ENCODE measurements around the gene MRTFA.
A peak's percentile ranks its signal among the peaks of the same experiment; 100 is the strongest.
"Not testable (repeated sequence)": the region's sequence is repeated elsewhere in the genome, so short reads cannot be mapped to it uniquely, and the experiment has no call there.

MRTFA gene

DNA sequence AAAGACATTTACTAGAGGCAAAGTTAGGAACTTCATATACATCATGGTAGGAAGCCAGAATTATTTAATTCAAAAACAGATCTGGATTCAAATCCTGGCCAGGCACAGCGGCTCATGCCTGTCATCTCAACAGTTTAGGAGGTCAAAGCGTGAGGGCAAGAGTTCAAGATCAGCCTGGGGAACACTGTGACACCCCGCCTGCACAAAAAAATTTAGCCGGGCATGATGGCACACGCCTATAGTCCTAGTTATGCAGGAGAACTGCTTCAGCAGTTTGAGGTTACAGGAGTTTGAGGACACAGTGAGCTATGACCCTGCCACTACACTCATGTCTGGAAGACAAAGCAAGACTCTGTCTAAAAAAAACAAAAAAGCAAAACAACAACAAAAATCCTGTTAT, 8.9 kb downstream of the MRTFA start:
- no peak for DNase-seq
- TF ChIP-seq POLR2A (IDR thresholded peaks at IDR 0.05; ENCODE audit: low read length): no peak
- TF ChIP-seq GATA1 (IDR thresholded peaks at IDR 0.05; ENCODE audit: low read depth, low read length): no peak

DNA sequence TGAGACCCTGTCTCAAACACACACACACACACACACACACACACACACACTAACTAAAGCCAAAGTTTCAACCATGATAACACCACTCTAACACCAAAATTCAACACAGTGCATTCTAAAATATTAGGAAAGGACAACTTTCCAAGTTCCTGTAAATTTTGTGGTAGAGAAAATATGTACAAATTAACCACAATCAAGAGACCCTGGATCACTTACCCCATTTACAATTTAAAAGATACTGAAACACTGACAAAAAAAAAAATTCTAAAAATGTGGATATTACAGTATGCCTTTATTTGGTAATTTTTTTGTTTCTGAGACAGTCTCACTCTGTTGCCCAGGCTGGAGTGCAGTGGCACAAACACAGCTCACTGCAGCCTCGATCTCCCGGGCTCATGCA, 9.7 kb downstream of the MRTFA start:
- TF ChIP-seq GATA1 (IDR thresholded peaks at IDR 0.05; ENCODE audit: low read depth, low read length) (no peak), POLR2A (IDR thresholded peaks at IDR 0.05; ENCODE audit: low read length) (no peak)
- DNase-seq: no peak

DNA sequence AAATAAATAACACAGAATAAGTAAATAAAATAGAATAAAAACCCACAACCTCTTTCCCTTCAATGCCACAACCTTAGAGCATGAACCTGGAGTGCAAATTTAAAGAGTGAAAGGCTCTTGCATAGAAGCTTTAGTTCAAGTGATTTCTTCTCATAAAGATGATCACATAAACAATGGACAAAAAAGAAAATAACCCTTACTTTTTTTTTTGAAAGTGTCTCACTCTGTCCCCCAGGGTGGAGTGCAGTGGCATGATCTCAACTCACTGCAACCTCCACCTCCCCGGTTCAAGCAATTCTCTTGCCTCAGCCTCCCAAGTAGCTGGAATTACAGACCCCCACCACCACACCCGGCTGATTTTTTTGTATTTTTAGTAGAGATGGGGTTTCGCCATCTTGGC, 10.7 kb downstream of the MRTFA start:
- DNase-seq: not testable (repeated sequence)

DNA sequence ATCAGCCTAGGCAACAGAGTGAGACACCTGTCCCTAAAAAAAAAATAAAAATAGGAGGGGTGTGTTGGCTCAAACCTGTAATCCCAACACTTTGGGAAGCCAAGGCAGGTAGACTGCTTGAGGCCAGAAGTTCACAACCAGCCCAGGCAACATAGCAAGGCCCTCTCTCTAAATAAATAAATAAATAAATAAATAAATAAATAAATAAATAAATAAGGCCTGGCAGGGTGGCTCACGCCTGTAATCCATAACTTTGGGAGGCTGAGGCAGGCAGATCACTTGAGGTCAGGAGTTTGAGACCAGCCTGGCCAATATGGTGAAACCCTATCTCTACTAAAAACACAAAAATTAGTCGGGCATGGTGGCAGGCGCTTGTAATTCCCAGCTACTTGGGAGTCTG, 11.2 kb downstream of the MRTFA start:
- DNase-seq: not testable (repeated sequence)

DNA sequence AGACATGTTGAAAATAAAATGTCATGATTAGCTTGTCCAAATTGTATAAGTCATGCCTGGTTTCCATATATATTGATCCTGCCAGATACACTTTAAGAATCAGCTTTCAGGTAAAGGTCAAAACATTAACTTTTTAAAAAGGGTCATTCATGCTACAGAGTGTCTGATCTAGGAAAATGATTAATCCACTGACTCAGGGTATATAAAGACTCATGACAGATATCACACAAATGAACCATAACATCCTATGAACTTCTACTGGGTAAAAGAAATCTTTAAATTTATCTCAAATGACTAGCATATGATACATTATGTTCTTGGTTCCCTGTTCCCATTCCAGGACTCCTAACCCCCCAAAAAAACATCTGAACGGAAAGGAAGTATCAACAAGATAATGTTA, 11.7 kb downstream of the MRTFA start:
- TF ChIP-seq POLR2A (IDR thresholded peaks at IDR 0.05; ENCODE audit: low read length): no peak

DNA sequence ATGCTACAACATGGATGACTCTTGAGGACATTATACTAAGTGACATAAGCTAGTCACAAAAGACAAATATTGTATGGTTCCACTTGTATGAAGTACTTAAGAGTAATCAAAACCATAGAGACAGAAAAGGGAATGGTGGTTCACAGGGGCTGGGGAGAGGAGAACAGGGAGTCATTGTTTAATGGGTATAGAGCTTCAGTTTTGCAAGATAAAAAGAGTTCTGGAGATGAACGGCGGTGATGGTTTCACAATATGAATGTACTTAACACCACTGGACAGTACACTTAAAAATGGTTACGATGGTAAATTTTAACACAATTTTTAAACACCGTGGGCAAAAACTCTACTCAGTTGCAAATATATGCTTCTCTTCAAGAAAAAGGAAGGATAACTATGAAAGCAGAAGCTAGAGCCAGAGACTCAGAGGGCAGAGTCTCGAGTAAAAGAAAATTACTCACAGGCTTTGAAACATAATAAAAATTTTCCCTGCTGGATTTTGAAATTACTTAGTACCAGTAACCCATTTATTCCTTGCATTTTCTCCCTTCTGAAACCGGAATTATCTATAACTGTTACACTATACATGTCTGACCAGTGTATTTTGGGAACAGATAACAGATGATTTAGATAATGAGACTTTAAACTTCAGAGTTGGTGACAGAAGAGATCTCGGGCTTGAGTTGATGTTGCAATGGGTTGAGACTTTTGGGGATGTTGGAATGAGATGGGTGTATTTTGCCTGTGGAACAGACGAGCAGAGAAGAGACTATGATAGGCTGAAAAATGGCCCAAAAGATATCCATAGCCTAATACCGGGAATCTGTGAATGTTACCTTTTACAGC, 15.0 kb downstream of the MRTFA start:
- peak in 1 of 2 experiments; percentile 49 for DNase-seq
- TF ChIP-seq POLR2A (IDR thresholded peaks at IDR 0.05; ENCODE audit: low read length) (no peak), GATA1 (IDR thresholded peaks at IDR 0.05; ENCODE audit: low read depth, low read length) (no peak)

More for the DNA sequence above, 11.7 kb downstream of the MRTFA start:
- DNase-seq: no peak

DNA sequence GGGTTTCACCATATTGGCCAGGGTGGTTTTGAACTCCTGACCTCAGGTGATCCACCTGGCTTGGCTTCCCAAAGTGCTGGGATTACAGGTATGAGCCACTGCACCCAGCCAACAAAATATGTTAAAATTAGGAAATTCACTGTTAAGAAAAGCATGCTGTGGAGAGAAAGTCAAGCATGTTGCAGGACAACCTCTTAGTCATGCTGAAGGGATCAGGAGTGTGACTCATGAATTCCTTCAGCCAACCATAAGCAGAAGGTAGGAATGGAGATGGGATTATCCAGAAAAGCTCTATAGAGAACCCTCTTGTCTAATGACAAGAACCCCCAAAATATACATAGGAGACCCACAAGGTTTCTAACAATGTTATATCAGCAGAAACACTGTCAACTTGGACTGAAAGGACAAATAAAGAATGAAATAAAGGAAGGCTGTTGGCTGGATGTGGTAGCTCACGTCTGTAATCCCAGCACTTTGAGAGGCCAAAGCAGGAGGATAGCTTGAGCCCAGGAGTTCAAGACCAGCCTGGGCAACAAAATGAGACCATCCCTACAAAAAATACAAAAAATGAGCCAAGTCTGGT, 16.0 kb downstream of the MRTFA start:
- no peak for DNase-seq
- no peak for TF ChIP-seq GATA1 (IDR thresholded peaks at IDR 0.05; ENCODE audit: low read depth, low read length)
- no peak for TF ChIP-seq POLR2A (IDR thresholded peaks at IDR 0.05; ENCODE audit: low read length)

DNA sequence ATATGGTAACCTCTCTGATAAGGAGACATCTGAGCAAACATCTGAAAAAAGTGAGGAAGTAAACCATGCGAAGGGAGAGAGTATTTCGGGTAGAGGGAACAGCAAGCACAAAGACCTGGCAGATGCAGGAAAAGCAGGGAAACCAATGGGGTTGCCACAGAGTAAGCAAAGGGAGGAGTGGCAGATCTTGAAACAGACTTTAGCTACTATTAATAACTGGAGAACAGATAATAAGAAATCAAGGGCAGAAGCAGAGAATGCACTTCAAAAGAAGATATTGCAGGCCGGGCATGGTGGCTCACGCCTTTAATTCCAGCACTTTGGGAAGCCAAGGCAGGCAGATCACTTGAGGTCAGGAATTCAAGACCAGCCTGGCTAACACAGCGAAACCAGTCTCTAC, 18.1 kb downstream of the MRTFA start:
- DNase-seq: no peak

DNA sequence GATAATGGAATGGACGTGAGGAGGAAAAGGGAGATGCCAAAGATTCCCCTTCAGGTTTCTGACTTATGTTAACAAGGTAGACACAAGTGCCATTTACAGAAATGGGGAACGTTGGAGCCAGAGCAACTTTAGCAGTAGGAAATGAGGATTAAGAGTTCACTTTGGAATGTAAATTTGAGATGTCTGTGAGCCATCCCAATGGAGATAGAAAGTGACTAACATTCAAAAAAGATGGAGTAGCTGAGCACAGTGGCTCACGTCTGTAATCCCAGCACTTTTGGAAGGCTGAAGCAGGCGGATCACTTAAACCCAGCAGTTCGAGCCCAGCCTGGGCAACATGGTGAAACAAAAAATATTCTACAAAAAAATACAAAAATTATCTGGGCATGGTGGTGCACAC, 19.9 kb downstream of the MRTFA start:
- TF ChIP-seq POLR2A (IDR thresholded peaks at IDR 0.05; ENCODE audit: low read length): no peak
- no peak for TF ChIP-seq GATA1 (IDR thresholded peaks at IDR 0.05; ENCODE audit: low read depth, low read length)
- DNase-seq: no peak

More for the DNA sequence above, 18.1 kb downstream of the MRTFA start:
- TF ChIP-seq POLR2A (IDR thresholded peaks at IDR 0.05; ENCODE audit: low read length): no peak

DNA sequence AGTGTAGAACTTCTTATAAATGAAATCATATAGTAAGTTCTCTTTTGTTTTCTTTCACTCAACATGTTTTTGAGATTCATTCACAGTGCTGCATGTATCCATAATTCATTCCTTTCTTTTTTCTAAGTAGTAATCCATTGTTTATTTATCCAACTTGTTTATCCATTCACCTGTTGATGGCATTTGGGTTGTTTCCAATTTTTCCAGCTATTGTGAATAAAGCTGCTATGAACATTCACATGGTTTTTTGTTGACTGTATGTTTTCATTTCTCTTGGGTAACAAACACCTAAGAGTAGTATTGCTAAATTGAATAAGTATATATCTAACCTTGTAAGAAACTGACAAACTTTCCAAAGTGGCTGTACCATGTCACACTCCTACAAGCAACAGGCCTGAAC, 23.5 kb downstream of the MRTFA start:
- no peak for TF ChIP-seq GATA1 (IDR thresholded peaks at IDR 0.05; ENCODE audit: low read depth, low read length)
- TF ChIP-seq POLR2A (IDR thresholded peaks at IDR 0.05; ENCODE audit: low read length): no peak
- no peak for DNase-seq

DNA sequence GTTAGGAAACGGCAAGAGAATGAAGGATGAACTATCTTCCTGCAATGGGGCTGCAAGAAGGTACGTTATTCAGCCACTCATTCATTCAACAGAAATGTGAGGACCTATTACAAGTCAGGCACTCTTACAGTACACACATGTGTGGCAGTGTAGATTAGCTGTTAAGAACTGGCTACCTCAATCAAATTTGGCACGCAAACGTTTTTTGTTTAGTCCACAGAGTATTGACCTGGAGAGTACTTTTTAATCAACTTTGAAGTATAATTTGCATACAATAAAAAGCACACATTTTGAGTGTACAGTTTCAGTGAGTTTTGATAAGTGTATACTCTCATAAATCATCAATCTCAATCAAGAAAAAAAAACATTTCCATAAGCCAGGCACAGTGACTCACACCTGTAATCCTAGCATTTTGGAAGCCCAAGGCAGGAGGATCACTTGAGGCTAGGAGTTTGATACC, 24.2 kb downstream of the MRTFA start:
- TF ChIP-seq GATA1 (IDR thresholded peaks at IDR 0.05; ENCODE audit: low read depth, low read length) (no peak), POLR2A (IDR thresholded peaks at IDR 0.05; ENCODE audit: low read length) (no peak)
- peak in 1 of 2 experiments; percentile 48 for DNase-seq

DNA sequence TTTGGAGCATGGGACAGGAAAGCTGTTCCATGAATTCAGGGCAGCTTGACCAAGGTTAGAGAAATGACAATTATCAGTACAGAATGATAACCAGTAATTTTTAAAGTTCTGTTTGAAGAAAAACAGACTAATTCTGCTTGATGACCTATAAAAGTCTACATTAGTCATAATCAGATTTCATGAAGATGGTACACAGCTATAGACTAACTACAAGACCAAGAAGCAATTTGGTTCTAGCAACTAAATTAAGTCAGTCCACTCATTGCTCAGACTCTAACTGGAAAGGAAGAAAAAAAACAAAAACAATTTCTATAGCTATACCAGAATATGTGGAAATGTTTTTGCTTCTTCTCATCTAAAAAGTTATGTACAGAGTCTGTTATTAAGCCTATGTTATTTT, 24.9 kb downstream of the MRTFA start:
- TF ChIP-seq GATA1 (IDR thresholded peaks at IDR 0.05; ENCODE audit: low read depth, low read length): no peak
- TF ChIP-seq POLR2A (IDR thresholded peaks at IDR 0.05; ENCODE audit: low read length): no peak
- DNase-seq: no peak

DNA sequence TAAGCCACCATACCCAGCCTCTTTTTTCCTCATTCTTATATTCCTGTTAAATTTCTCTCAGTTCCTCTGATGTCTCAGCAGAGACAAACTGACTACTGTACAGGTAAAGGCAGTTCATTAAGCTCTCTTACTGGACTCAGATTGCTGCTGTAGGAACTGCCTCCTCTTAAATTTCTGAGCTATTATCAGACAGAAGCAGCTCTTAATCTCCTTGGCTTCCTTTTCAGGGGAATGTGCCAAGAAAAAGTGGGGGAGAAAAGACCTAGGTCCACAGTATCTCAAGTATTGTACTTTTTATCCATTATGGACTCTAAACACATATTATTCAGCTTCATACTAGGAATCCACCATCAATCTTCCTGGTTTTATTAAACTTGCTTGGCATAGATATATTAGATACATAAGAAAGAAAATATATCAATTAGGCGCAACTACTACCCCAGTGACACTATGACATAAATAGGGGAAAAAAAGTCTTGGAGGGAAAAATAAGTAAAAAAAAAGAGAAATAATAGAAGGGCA, 26.1 kb downstream of the MRTFA start:
- TF ChIP-seq GATA1 (IDR thresholded peaks at IDR 0.05; ENCODE audit: low read depth, low read length) (no peak), POLR2A (IDR thresholded peaks at IDR 0.05; ENCODE audit: low read length) (no peak)
- peak; percentile 22 to 61 for DNase-seq

DNA sequence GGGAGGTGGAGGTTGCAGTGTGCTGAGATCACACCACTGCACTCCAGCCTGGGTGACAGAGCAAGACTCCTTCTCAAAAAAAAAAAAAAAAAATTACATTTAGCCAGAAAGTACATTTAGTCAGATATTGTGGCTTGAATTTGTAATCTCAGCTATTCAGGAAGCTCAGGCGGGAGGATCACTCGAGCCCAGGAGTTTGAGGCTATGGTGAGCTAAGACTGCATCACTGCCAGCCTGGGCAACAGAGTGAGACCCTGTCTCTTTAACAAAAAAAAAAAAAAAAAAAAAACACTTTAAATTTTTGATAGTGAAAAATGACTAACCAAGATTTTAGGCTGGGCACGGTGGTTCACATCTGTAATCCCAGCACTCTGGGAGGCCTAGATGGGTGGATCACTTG, 27.3 kb downstream of the MRTFA start:
- TF ChIP-seq GATA1 (IDR thresholded peaks at IDR 0.05; ENCODE audit: low read depth, low read length) (no peak), POLR2A (IDR thresholded peaks at IDR 0.05; ENCODE audit: low read length) (no peak)
- DNase-seq: no peak

DNA sequence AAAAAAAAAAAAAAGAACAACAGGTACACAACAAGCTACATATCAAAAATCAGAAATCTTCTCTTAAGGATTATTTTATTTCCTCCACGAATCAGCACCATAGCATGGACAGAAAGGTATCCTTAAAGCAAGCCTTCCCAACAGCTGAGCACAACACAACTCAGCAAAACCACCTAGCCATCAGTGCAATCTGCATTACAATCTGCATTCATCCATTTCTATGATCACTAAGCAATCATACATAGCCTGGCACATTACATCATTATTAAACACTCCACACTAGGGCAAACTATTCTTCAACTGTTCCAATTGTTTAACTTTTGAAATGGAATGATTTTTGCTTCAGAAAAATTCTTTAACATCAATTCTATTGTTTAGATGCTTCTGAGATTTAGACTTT, 29.0 kb downstream of the MRTFA start:
- TF ChIP-seq GATA1 (IDR thresholded peaks at IDR 0.05; ENCODE audit: low read depth, low read length): no peak
- no peak for TF ChIP-seq POLR2A (IDR thresholded peaks at IDR 0.05; ENCODE audit: low read length)
- no peak for DNase-seq

Data from erythroblast (primary cell).